A549 (cell line): ENCODE data around the gene ORAI1.

Source experiments
- BHLHE40 ChIP-seq: IDR thresholded peaks from 2 replicates; pipeline ENCODE4 v1.6.1; 2012; ENCODE audit warnings: low read depth, low read length, inconsistent platforms
- POLR2A ChIP-seq: IDR thresholded peaks from 2 replicates; pipeline ENCODE4 v1.6.1; 2012; ENCODE audit warnings: mild to moderate bottlenecking, low read length
- POLR2AphosphoS2 ChIP-seq: conservative IDR thresholded peaks from 2 replicates; pipeline ENCODE4 v1.6.1; 2012; ENCODE audit warnings: low read length, improper control_type of control experiment, inconsistent platforms
- TP53 ChIP-seq: fragments of 250-450 bp; sonication (Bioruptor Pico); IDR thresholded peaks from 2 replicates; pipeline ENCODE4 v1.5.0; 2021; ENCODE audit warnings: mild to moderate bottlenecking, moderate library complexity
- TF ChIP-seq, protein P1 (sequence below): fragments of 200-600 bp; sonication (generic); IDR thresholded peaks from 2 replicates; pipeline ENCODE4 v1.6.1; 2016; ENCODE audit warnings: antibody characterized with exemption, mild to moderate bottlenecking, moderate library complexity
- TF ChIP-seq, protein P2 (sequence below): fragments of >200 bp; sonication (Bioruptor Twin); formaldehyde crosslinking; IDR thresholded peaks from 3 replicates; pipeline ENCODE4 v1.5.1; 2016

GRCh38 chr12:121637231-121637914 is 11.0 kb downstream of the ORAI1 start:
- no peak for TF ChIP-seq BHLHE40
- TF ChIP-seq POLR2AphosphoS2, result no peak
- TF ChIP-seq, protein P1, sequence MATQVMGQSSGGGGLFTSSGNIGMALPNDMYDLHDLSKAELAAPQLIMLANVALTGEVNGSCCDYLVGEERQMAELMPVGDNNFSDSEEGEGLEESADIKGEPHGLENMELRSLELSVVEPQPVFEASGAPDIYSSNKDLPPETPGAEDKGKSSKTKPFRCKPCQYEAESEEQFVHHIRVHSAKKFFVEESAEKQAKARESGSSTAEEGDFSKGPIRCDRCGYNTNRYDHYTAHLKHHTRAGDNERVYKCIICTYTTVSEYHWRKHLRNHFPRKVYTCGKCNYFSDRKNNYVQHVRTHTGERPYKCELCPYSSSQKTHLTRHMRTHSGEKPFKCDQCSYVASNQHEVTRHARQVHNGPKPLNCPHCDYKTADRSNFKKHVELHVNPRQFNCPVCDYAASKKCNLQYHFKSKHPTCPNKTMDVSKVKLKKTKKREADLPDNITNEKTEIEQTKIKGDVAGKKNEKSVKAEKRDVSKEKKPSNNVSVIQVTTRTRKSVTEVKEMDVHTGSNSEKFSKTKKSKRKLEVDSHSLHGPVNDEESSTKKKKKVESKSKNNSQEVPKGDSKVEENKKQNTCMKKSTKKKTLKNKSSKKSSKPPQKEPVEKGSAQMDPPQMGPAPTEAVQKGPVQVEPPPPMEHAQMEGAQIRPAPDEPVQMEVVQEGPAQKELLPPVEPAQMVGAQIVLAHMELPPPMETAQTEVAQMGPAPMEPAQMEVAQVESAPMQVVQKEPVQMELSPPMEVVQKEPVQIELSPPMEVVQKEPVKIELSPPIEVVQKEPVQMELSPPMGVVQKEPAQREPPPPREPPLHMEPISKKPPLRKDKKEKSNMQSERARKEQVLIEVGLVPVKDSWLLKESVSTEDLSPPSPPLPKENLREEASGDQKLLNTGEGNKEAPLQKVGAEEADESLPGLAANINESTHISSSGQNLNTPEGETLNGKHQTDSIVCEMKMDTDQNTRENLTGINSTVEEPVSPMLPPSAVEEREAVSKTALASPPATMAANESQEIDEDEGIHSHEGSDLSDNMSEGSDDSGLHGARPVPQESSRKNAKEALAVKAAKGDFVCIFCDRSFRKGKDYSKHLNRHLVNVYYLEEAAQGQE, result no peak
- TF ChIP-seq, protein P2, sequence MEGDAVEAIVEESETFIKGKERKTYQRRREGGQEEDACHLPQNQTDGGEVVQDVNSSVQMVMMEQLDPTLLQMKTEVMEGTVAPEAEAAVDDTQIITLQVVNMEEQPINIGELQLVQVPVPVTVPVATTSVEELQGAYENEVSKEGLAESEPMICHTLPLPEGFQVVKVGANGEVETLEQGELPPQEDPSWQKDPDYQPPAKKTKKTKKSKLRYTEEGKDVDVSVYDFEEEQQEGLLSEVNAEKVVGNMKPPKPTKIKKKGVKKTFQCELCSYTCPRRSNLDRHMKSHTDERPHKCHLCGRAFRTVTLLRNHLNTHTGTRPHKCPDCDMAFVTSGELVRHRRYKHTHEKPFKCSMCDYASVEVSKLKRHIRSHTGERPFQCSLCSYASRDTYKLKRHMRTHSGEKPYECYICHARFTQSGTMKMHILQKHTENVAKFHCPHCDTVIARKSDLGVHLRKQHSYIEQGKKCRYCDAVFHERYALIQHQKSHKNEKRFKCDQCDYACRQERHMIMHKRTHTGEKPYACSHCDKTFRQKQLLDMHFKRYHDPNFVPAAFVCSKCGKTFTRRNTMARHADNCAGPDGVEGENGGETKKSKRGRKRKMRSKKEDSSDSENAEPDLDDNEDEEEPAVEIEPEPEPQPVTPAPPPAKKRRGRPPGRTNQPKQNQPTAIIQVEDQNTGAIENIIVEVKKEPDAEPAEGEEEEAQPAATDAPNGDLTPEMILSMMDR, result no peak
- no peak for TF ChIP-seq TP53
- TF ChIP-seq POLR2A, result no peak
